ENCODE data around the gene SAMSN1.

DNA sequence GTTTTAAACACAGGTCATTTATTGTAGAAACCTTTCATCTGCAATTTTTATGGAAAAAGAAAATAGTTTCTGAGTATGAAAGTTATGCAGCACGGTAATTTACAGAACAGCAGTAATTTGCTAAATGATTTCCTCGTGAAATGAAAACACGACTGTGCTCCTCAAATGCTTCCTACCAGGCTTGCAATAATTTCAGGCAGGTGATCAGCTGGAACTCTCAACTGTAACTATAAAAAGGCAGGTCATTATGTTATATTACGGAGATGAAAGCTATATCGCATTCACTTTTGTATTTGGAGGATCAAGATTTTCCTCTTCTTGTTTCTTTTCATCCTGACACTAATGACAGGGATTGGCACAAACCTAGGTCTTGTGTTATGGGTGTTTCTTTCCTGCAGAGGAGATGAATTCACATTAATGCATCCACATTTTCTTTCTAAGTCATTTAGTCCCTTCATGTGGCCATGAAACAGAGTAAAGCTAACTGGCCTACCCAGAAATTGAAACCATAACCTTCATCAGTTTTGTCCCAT is 57.4 kb downstream of the SAMSN1 start:
- TF ChIP-seq, protein P1, sequence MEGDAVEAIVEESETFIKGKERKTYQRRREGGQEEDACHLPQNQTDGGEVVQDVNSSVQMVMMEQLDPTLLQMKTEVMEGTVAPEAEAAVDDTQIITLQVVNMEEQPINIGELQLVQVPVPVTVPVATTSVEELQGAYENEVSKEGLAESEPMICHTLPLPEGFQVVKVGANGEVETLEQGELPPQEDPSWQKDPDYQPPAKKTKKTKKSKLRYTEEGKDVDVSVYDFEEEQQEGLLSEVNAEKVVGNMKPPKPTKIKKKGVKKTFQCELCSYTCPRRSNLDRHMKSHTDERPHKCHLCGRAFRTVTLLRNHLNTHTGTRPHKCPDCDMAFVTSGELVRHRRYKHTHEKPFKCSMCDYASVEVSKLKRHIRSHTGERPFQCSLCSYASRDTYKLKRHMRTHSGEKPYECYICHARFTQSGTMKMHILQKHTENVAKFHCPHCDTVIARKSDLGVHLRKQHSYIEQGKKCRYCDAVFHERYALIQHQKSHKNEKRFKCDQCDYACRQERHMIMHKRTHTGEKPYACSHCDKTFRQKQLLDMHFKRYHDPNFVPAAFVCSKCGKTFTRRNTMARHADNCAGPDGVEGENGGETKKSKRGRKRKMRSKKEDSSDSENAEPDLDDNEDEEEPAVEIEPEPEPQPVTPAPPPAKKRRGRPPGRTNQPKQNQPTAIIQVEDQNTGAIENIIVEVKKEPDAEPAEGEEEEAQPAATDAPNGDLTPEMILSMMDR (IDR thresholded peaks at IDR 0.05): no peak
- TF ChIP-seq POLR2A (IDR thresholded peaks at IDR 0.05): no peak

Measured in heart left ventricle (tissue), 13 donors.